ENCODE results near the gene OR2S2.

The OR2S2 gene

DNA sequence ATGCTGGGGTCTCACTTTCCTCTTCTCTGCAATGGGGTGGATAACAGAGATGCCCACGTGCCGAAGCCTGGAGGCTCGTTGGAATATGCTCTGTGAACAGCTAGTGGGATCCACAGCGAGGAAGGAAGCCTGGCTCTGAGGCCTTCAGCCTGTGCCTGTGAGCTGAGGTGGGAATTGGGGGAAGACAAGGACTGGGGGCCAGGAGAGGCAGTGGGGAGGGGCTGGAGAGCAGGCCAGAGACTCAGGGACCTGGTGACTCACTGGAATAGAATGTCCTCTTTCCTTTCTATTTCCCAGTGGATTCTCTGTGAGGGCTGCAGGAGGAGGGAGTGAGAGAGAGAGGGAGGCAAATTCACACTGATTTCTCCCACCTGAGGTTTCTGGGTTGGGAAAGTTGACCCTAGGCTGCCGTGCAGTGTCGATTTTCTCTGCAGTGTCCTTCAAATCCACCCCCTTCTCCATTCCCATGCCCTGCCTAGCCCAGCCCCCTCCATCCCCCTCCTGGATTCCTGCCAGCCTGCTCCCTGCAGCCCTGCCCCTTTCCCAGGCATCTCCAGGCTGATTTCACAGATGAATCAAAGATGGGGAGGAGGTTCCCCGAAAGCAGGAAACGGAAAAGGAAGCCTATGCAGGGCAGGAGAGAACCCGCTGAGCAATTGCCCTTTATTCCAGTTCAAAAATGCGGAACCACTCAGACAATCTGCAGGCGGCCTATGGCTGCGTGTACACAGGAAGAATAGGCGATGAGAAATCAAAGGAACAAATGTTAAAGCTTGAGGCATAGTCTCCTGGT, 50.0 kb downstream of the OR2S2 start:
- DNase-seq = no peak
